Motor neuron (in vitro differentiated cells): ENCODE results near the gene TCP11L2. TPM values are rescaled to one million over a fixed set of nuclear protein-coding genes. Genes with fewer than 3 reads are reported as not detected.

Experiments used
- total RNA-seq, 8 experiments: library from RNA; unstranded; fragments of 300-600 nt; gene quantifications; 2 replicates each; pipeline versions ENCODE4 v1.2.3 to v1.2.4, GENCODE V29; 2022

TCP11L2 gene
- total RNA-seq, 8 experiments from 2014 or later, result 6.7 to 43.0 (median 14.2) TPM

Other genes starting within 250 kb of the TCP11L2 start
- 10 to 100 TPM in 5 of 8 experiments, 1 to 10 TPM in 3; 2.2 to 46.6 (median 13.4) TPM for gene NUAK1, start 163.8 kb upstream of the TCP11L2 start, total RNA-seq
- gene CKAP4, start 54.7 kb upstream of the TCP11L2 start, total RNA-seq, result 100 to 1,000 TPM in 1 of 8 experiments, 10 to 100 TPM in 7; 38.0 to 132 (median 50.4) TPM
- gene POLR3B, start 55.0 kb downstream of the TCP11L2 start, total RNA-seq, result 10 to 100 TPM in 5 of 8 experiments, 1 to 10 TPM in 3; 6.8 to 19.4 (median 13.2) TPM